Metanephros (tissue), 1 donor: ENCODE data around the gene MYO18A. TPM values are rescaled to one million over a fixed set of nuclear protein-coding genes. Genes with fewer than 3 reads are reported as not detected.

Experiments used
- total RNA-seq: library from RNA; depleted of rRNA; stranded (reverse); fragments of >200 nt; gene quantifications from one replicate; pipeline ENCODE4 v1.2.3, GENCODE V29; 2014

Gene MYO18A
- total RNA-seq = 89.5 TPM

DNA sequence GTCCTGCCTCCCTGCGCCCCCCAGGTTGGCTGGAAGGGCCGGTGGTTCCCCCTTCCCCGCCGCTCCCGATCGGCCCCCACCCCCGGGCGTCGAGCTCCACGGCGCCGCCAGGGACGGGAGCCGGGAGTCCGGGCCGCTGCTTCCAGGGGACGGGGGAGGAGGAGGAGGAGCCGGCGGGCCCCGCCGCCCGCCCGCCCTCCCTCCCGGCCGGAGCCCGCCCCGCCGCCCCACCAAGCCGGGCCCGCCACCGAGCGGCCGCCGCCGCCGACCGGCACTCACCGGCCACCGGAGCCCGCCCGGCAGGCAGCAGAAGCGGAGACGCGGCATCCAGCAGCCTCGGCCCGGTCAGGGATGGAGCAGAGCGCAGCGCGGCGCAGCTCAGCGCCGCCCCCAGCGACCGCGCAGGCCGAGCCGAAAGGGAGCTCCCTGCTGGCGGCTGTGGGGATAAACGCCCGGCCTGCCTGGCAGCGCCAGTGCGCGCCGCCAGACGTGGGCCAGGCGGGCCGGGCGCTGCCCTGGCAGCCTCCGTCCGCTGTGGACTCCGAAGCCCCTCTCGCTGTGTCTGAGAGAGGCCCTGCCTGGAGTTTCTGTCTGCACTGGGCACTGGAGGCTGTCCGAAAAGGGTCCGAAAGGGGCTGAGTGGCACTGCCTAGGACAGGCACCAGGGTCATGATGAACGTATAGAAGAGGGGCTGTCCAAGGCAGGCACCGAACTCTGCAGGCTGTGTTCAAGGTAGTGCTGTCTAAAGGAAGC lies at the start of gene MYO18A:
Gene MYO18A (minus strand): TSS at position 365 of the 754 bp plus-strand sequence. CDS start 13,458 bp downstream, outside the sequence.

GRCh38 chr17:29042679-29043538 lies 137.3 kb downstream of the MYO18A start, which contains the start of gene PIPOX:
TSS of gene PIPOX (plus strand) at chr17:29043141. CDS start at chr17:29043226, 85 bp downstream.

Other genes starting within 250 kb of the MYO18A start
- gene PHF12, start 228.9 kb downstream of the MYO18A start, total RNA-seq = 38.2 TPM
- gene SEZ6, start 174.4 kb downstream of the MYO18A start, total RNA-seq = 0.06 TPM
- gene PIPOX, start 137.3 kb downstream of the MYO18A start, total RNA-seq = 4.3 TPM
- gene CRYBA1, start 66.5 kb upstream of the MYO18A start, total RNA-seq = not detected
- gene NUFIP2, start 113.8 kb upstream of the MYO18A start, total RNA-seq = 38.9 TPM
- gene TAOK1, start 210.0 kb upstream of the MYO18A start, total RNA-seq = 51.2 TPM